ENCODE measurements around the gene ADAM17.

Gene ADAM17

DNA sequence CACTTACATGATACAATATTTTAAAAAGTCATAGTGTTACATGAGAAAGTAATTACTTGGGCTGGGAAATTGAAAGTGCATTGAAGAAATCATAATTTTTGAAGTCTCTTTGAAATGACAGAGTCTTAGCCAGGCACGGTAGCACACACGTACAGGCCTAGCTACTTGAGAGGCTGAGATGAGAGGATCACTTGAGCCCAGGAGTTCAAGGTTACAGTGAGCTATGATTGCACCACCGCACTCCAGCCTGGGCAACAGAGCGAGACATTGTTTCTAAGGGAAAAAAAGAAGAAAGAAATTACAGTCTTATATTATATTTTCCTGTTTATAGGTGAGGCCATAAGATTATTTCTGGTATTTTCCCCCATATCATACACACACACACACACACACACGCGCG lies 90.5 kb downstream of the ADAM17 start:
- DNase-seq, result no peak

DNA sequence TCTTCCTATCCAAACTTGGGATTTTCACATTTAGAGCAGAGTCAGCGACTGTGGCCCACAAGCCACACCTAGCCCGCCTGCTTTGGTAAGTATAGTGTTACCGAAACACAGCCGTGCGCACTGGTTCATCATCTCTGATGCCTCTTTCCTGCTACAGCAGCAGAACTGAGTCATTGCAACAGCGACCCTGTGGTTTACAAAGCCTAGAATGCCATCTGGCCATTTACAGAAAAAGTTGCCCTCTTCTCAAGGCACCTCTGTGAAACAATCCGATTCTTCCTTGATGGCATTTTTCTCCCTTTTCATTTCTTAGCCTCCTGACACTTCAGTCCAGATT lies 92.0 kb downstream of the ADAM17 start:
- no peak for DNase-seq

DNA sequence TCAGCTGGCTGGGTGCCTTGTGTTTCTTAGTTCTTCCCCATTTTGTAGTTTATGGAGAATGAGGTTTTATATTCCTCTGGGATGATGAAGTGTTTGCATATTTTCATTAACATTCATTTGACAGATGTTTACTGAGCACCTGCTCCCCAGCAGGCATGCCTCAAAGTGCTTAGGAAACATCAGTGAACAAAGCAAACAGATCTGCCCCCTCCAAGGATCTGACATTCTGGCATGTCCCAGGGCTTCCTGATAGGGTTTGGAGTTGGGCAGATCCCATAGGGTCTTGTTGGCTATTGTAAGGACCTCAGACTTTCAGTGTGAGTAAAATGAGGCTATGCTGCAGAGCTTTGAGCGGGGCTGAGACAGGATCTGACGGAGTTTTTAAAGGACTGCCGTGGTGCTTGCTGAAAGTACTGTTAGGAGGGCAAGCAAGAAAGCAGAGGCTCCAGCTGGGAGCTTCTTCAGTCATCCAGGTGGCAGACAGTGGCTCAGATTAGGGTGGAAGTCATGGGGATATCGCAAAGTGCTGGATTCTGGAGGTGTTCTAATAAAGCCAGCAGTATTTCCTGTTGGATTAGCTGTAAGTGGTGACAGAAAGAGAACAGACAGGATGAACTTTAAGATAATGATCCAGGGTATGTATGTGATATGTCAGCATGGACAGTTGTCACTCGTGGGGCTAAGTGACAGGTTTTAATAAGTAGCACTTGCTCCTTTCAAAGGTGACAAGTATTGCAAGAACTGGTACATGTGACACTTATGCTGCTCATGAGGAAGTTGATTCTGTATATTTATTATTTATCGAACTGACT lies 92.5 kb downstream of the ADAM17 start:
- DNase-seq, result no peak

DNA sequence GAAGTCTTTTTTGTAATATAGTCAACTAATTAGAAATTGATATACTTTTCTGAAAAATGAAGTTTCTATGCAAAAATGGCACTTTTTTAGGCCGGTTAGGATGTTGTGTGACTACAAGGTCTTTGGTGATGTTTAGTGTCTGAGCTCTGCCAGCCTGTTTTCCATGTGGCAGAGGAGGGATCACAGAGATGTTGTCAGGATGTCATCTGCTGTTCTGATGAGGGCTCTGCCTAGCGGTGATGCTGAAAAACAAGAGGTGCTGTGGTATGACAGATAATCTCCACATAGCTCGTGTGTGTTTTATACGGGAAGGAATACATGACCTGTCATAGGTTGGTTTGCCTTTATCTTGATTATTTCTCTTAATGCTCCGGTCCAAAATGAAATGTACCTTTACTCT lies 93.3 kb downstream of the ADAM17 start:
- no peak for DNase-seq

DNA sequence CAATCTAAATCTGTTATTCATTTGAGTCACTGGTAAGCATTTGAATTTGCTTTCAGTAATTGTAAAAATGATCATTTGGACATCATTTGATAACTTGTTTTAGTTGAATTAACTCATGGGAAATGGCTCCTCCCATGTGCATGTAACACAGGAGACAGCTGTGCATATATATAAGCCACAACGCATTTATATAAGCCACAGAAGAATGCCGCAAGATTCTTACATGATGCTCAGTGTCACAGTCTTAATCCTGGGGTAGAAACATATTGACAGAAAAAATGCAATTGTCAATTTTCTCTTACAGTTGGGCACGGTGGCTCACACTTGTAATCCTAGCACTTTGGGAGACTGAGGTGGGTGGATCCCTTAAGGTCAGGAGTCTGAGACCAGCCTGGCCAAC lies 94.6 kb downstream of the ADAM17 start:
- DNase-seq, result no peak

DNA sequence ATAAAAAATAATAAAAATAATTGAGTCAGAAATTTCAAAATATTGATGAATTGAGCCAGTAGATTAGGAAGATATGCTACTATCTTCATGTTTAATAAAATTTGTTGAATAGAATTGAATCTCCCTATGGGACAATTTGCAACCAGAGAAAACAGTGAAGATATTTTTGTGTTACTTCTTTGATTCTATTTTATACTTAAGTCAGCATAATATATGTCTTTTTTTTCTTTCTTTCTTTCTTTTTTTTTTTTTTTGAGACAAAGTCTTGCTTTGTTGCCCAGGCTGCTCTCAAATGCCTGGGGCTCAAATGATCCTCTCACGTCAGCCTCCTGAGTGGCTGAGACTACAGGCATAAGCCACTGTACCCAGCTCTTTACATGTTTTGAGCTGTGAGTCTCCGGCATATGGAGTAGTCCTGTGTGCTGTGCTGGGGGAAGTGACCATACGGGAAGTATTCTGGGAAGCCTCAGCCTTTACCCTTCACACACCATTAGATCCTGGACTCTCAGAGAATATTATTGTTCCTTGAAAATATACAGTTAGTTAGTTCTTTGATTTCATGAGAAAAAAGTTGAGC lies 95.1 kb downstream of the ADAM17 start:
- DNase-seq, result no peak

DNA sequence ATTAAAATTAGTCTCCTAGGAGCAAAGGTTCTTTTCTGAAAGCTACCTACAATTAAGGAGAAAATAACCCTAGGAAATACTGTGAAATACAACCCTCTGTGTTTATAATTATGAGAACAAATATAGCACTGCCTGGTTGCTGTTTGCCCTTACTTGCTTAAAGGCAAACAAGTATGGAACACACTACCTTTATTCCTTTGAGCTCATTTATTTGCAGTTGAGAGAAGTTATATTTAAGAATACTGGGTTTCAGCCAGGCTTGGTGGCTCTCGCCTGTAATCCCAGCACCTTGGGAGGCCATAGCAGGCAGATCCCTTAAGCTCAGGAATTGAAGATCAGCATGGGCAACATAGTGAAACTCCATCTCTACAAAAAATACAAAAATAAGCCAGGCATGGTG lies 104.4 kb downstream of the ADAM17 start:
- DNase-seq, result no peak

DNA sequence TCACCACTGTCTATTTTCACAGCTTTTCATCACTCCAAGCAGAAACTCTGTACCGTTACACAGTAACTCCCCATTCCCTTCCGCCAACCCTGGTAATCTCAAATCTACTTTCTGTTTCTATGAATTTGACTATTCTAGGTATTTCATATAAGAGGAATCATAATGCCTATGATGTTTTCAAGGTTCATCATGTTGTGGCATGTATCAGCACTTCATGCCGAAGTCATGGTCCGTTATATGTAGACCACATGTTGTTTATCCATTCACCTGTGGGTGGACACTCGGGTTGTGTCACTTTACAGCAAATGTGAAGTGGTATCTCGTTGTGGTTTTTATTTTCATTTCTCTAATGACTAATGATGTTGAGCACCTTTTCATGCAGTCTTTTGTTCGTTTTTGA lies 110.5 kb downstream of the ADAM17 start:
- no peak for DNase-seq

DNA sequence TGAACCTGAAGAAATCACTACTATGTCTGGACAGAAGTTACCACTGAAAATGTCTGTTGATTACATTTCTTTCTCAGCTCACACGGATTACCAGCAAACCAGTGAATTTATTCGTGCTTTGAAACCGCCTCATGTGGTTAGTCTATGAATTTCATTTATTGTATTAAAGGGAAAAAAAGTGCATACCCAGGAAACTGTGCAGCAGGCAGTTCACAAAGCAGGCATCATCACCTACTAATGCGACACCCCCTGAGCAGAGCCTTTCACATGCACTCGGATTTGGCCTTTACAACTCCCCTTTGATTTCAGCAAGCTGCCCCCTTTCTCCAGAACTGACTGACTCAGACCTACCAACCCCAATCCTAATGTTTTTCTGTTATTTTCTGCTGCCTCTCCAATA lies 112.1 kb downstream of the ADAM17 start:
- DNase-seq, result no peak

DNA sequence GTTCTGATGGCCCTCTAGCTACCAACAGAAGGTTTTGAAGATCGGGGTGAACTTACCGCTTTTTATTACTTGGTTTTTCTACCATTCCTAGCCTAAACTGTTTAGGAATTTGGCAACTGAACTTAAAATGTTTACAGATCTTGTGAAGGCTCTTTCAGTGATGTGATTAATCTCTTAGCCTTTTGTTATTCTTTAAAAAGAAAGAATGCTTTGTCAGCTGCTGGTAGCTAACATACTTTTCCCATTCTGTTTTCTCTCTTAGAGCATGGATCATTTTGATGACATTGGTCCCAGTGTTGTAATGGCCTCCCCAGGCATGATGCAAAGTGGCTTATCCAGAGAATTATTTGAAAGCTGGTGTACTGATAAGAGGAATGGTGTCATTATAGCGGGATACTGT lies 114.1 kb downstream of the ADAM17 start:
- no peak for DNase-seq

DNA sequence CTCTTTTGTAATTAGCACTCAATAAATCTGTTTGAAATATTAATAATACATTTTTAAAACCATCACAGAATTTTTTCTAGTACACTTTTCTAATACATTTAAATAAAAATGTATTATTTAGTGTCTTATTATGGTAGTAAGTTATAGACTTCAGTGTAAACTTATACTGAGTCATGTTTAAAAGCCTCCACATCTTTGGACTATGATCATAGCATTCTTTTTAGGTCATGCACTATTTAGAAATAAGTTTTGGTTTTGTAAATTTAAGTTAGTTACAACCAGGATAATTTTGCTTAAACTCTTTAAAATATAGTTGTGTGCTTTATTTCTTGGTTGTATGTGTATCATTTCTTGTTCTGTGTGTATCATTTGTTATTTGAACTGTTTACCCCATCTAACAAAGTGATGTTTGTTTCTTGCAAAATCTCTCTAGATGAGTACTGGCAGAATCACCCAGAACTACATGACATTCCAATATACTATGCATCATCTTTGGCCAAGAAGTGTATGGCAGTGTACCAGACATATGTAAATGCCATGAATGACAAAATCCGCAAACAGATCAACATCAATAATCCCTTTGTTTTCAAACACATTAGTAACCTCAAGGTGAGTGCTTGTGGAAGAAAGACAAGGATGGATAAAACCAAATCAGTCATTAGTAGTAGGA lies 115.4 kb downstream of the ADAM17 start:
- no peak for DNase-seq

DNA sequence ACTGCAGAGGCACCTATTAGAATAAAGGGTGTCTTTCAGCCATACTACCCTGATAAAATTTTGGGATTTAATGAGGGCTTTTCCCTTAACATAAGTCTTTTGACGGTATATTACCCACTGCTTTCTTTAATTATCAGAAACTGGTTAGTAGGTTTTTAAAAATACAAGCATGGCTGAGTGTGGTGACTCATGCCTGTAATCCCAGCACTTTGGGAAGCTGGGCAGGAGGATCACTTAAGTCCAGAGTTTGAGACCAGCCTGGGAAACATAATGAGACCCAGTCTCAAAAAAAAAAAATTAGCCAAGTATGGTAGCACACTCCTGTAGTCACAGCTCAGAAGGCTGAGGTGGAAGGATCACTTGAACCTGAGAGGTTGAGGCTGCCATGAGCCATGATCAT lies 116.1 kb downstream of the ADAM17 start:
- no peak for DNase-seq

Data from activated CD8-positive, alpha-beta memory T cell treated with anti-CD3 and anti-CD28 coated beads for 24 hours (primary cell).